Ascending aorta (tissue), 2 donors: Measurements from ENCODE around the gene GAREM1. TPM values are rescaled to one million over a fixed set of nuclear protein-coding genes. Genes with fewer than 3 reads are reported as not detected.

Experiments
- DNase-seq, 2 donors: peaks; one replicate each; pipeline ENCODE4 v3.0.0-alpha.2; 2019; ENCODE audit warnings: low spot score in 2 of 2
- H3K27ac ChIP-seq, 2 donors: fragments of 200-600 bp; sonication (generic); one replicate each; pipeline ENCODE4 v1.5.1; 2016 to 2017; ENCODE audit warnings: mild to moderate bottlenecking in 1 of 2
- H3K27me3 ChIP-seq: fragments of 200-600 bp; sonication (generic); one replicate; pipeline ENCODE4 v1.5.1; 2017
- H3K36me3 ChIP-seq, 2 donors: fragments of 200-600 bp; sonication (generic); one replicate each; pipeline ENCODE4 v1.5.1; 2016
- H3K4me1 ChIP-seq, 2 donors: fragments of 200-600 bp; sonication (generic); one replicate each; pipeline ENCODE4 v1.5.1; 2016 to 2017; ENCODE audit warnings: mild to moderate bottlenecking in 1 of 2
- H3K4me3 ChIP-seq, 2 donors: fragments of 200-600 bp; sonication (generic); one replicate each; pipeline ENCODE4 v1.5.1; 2016 to 2017; ENCODE audit warnings: mild to moderate bottlenecking in 1 of 2
- H3K9me3 ChIP-seq, 2 donors: fragments of 200-600 bp; sonication (generic); one replicate each; pipeline ENCODE4 v1.5.1; 2016
- CTCF ChIP-seq, 3 experiments: fragments of 200-600 bp in 2 of 3; fragments of 450-650 bp in 1 of 3; sonication (generic) in 2 of 3; IDR thresholded peaks; one replicate each; pipeline ENCODE4 v1.5.1; 2016 to 2019; ENCODE audit warnings: antibody characterized with exemption in 3 of 3, mild to moderate bottlenecking in 1 of 3, moderate library complexity in 1 of 3
- intact Hi-C: fragments of 100-400 bp; cut with DNase I; formaldehyde crosslinking; loops from one replicate; pipeline ENCODE4 v1.15.1; 2023
- total RNA-seq: library from RNA; depleted of rRNA; stranded (reverse); fragments of >200 nt; gene quantifications from one replicate; pipeline ENCODE4 v1.1.0, GENCODE V29; 2016

Gene GAREM1
- total RNA-seq, 1 donor from 2014 or later = 8.9 TPM

DNA sequence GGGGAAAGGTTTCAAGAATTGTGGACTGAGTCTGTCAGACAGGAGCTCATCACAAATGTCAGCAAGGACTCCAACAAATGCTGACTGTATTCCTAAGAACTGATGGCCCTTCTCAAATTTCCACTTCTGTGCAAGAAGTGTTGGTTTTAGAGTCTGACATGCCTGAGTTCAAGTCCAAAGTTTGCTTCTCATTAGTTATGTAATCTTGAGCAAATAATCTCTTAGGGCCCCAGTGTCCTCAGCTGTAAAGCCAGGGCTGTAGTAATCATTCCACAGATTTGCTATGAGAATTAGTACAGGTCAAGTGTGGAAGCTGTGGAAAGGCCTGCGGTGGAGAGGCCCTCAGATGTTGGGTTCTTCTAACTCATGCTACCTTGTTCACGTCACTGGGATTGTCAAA is 257.0 kb downstream of the GAREM1 start:
- Histone ChIP-seq H3K36me3 (no peaks in the 10 kb centered on the region), H3K4me1 (no peaks in the 10 kb centered on the region), H3K27me3 (no peaks in the 10 kb centered on the region), H3K9me3 (no peaks in the 10 kb centered on the region), H3K27ac (no peak overlapping the region), H3K4me3 (no peak overlapping the region)
- DNase-seq = no peak
- TF ChIP-seq CTCF (IDR thresholded peaks at IDR 0.05) = no peak
- intact Hi-C loops = no loop called here
